Measurements from ENCODE around the gene EPS15.
"Not testable (repeated sequence)": the region's sequence is repeated elsewhere in the genome, so short reads cannot be mapped to it uniquely, and the experiment has no call there.

DNA sequence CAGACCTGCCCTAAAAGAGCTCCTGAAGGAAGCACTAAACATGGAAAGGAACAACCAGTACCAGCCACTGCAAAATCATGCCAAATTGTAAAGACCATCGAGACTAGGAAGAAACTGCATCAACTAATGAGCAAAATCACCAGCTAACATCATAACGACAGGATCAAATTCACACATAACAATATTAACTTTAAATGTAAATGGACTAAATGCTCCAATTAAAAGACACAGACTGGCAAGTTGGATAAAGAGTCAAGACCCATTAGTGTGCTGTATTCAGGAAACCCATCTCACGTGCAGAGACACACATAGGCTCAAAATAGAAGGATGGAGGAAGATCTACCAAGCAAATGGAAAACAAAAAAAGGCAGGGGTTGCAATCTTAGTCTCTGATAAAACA lies 131.8 kb downstream of the EPS15 start:
- TF ChIP-seq POLR2AphosphoS5 (IDR thresholded peaks at IDR 0.05; ENCODE audit: low read depth, low read length); POLR2A (IDR thresholded peaks at IDR 0.05; ENCODE audit: low read depth, low read length); SPI1 (IDR thresholded peaks at IDR 0.05; ENCODE audit: low read depth, low read length); TAF1 (IDR thresholded peaks at IDR 0.05; ENCODE audit: low read depth, low read length); PAX5 (IDR thresholded peaks at IDR 0.05; ENCODE audit: insufficient read depth, low read length, severe bottlenecking); POU2F2 (IDR thresholded peaks at IDR 0.05; ENCODE audit: low read depth, low read length): not testable (repeated sequence)

All from GM12891 (cell line).